Peyer's patch (tissue), 4 donors: ENCODE measurements around the gene TAF1B. TPM values are rescaled to one million over a fixed set of nuclear protein-coding genes. Genes with fewer than 3 reads are reported as not detected.
"Not testable (repeated sequence)": the region's sequence is repeated elsewhere in the genome, so short reads cannot be mapped to it uniquely, and the experiment has no call there.

Experiments used
- DNase-seq, 3 donors: peaks; one replicate each; pipeline ENCODE4 v3.0.0-alpha.2; 2017 to 2019
- H3K27ac ChIP-seq, 4 donors: fragments of 200-600 bp; sonication (generic); one replicate each; pipeline ENCODE4 v1.5.1; 2016 to 2019
- H3K27me3 ChIP-seq, 2 donors: fragments of 200-600 bp; sonication (generic); one replicate each; pipeline ENCODE4 v1.5.1; 2019
- H3K36me3 ChIP-seq, 3 donors: fragments of 200-600 bp; sonication (generic); one replicate each; pipeline ENCODE4 v1.5.1; 2016 to 2019
- H3K4me1 ChIP-seq, 4 donors: fragments of 200-600 bp; sonication (generic); one replicate each; pipeline ENCODE4 v1.5.1; 2016 to 2019
- H3K4me3 ChIP-seq, 4 donors: fragments of 200-600 bp; sonication (generic); 1 replicate in 3 of 4; 2 replicates in 1 of 4; pipeline ENCODE4 v1.5.1; 2016 to 2019; ENCODE audit warnings: mild to moderate bottlenecking in 1 of 4
- H3K9me3 ChIP-seq, 4 donors: fragments of 200-600 bp; sonication (generic); one replicate each; pipeline ENCODE4 v1.5.1; 2016 to 2019; ENCODE audit warnings: mild to moderate bottlenecking in 1 of 4
- POLR2A ChIP-seq, 2 donors: fragments of 450-650 bp; IDR thresholded peaks; one replicate each; pipeline ENCODE4 v1.5.1; 2017; ENCODE audit warnings: antibody characterized with exemption in 2 of 2, mild to moderate bottlenecking in 2 of 2, moderate library complexity in 2 of 2
- total RNA-seq, 4 donors: library from RNA; depleted of rRNA; stranded (reverse); fragments of >200 nt; gene quantifications; one replicate each; pipeline ENCODE4 v1.1.0, GENCODE V29; 2016
- TF ChIP-seq, protein P1 (sequence below), 6 experiments: fragments of 450-650 bp in 4 of 6; fragments of 200-600 bp in 2 of 6; sonication (generic) in 1 of 6; IDR thresholded peaks; one replicate each; pipeline ENCODE4 v1.5.1; 2017 to 2019; ENCODE audit warnings: antibody characterized with exemption in 6 of 6, mild to moderate bottlenecking in 3 of 6, moderate library complexity in 1 of 6

Gene TAF1B
- total RNA-seq, 4 donors from 2014 or later: 8.6 to 33.0 (median 12.5) TPM

DNA sequence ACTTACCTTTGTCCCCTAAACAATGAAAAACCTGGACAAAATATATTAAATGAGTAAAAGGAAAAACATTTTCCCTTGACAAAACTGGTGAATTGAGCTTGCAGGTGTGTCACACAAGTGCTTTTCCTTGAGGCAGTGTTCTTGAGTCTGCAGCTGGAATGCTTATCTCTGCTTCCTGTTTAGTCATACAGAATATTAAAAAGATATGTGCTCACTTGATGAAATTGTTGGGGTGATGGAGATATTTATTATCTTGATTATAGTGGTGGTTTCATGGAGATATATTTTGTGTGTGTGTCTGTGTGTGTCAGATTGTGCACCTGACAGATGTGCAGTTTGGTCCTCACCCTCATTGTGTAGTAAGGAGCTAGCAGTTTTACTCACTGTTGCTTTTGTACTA is 3.3 kb downstream of the TAF1B start:
- no peaks in the 10 kb centered on the region for H3K27me3 ChIP-seq
- TF ChIP-seq, protein P1, sequence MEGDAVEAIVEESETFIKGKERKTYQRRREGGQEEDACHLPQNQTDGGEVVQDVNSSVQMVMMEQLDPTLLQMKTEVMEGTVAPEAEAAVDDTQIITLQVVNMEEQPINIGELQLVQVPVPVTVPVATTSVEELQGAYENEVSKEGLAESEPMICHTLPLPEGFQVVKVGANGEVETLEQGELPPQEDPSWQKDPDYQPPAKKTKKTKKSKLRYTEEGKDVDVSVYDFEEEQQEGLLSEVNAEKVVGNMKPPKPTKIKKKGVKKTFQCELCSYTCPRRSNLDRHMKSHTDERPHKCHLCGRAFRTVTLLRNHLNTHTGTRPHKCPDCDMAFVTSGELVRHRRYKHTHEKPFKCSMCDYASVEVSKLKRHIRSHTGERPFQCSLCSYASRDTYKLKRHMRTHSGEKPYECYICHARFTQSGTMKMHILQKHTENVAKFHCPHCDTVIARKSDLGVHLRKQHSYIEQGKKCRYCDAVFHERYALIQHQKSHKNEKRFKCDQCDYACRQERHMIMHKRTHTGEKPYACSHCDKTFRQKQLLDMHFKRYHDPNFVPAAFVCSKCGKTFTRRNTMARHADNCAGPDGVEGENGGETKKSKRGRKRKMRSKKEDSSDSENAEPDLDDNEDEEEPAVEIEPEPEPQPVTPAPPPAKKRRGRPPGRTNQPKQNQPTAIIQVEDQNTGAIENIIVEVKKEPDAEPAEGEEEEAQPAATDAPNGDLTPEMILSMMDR (IDR thresholded peaks at IDR 0.05): no peak
- TF ChIP-seq POLR2A (IDR thresholded peaks at IDR 0.05): no peak
- H3K4me3 ChIP-seq: no peak overlapping the region
- no peaks in the 10 kb centered on the region for H3K9me3 ChIP-seq
- H3K4me1 ChIP-seq: peaks cover 0 to 13% (median 8%) of the 10 kb centered on the region in 4 donors
- DNase-seq: no peak
- peaks cover 0 to 22% (median 0%) of the 10 kb centered on the region in 3 donors for H3K36me3 ChIP-seq
- no peak overlapping the region for H3K27ac ChIP-seq

DNA sequence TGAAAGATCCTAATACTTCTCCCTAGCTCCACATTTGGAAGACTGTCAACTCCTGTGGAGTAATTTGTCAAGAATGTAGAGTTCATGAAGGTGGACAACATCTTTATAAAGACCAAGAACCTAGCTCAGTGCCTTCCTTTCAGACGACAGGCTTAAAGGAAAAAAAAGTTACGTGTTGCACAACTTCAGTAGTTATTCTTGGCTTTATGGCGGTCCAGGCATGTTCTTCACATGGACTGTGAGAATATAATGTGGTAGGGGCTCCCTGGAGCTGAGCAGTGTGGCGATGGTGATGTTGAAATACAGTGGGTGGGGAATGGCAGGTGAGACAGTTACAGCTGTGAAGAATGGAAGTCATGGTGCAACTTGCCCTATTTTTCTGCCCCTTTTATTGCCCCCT is 3.9 kb downstream of the TAF1B start:
- no peak overlapping the region for H3K27ac ChIP-seq
- no peaks in the 10 kb centered on the region for H3K27me3 ChIP-seq
- H3K9me3 ChIP-seq: no peaks in the 10 kb centered on the region
- H3K36me3 ChIP-seq: peaks cover 0 to 28% (median 0%) of the 10 kb centered on the region in 3 donors
- TF ChIP-seq, protein P1 (IDR thresholded peaks at IDR 0.05): no peak
- TF ChIP-seq POLR2A (IDR thresholded peaks at IDR 0.05): no peak
- H3K4me1 ChIP-seq: peaks cover 0 to 13% (median 8%) of the 10 kb centered on the region in 4 donors
- H3K4me3 ChIP-seq: no peak overlapping the region
- DNase-seq: no peak

DNA sequence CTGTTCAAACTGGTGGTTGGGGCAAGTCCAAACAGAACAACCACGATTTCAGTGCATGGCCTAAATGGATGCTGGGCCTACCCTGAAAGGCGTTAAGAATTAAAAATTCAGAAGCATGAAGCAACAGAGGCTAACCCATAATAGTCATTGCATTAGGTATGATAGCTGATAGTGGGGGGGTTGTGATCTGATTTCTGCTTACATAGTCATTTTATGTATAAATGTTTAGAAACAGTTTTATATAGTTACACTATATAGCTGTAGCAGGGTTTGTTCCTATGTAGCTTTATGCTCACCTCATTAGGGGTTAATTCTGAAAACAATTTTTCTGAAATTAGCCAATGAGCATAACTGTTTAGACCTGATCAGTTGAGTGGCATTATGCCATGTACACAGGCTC is 9.6 kb downstream of the TAF1B start:
- H3K4me1 ChIP-seq: no peaks in the 10 kb centered on the region
- H3K27me3 ChIP-seq: no peaks in the 10 kb centered on the region
- H3K4me3 ChIP-seq: no peak overlapping the region
- no peaks in the 10 kb centered on the region for H3K9me3 ChIP-seq
- no peak for DNase-seq
- H3K27ac ChIP-seq: no peak overlapping the region
- no peak for TF ChIP-seq POLR2A (IDR thresholded peaks at IDR 0.05)
- TF ChIP-seq, protein P1 (IDR thresholded peaks at IDR 0.05): no peak
- peaks cover 0 to 65% (median 0%) of the 10 kb centered on the region in 3 donors for H3K36me3 ChIP-seq

DNA sequence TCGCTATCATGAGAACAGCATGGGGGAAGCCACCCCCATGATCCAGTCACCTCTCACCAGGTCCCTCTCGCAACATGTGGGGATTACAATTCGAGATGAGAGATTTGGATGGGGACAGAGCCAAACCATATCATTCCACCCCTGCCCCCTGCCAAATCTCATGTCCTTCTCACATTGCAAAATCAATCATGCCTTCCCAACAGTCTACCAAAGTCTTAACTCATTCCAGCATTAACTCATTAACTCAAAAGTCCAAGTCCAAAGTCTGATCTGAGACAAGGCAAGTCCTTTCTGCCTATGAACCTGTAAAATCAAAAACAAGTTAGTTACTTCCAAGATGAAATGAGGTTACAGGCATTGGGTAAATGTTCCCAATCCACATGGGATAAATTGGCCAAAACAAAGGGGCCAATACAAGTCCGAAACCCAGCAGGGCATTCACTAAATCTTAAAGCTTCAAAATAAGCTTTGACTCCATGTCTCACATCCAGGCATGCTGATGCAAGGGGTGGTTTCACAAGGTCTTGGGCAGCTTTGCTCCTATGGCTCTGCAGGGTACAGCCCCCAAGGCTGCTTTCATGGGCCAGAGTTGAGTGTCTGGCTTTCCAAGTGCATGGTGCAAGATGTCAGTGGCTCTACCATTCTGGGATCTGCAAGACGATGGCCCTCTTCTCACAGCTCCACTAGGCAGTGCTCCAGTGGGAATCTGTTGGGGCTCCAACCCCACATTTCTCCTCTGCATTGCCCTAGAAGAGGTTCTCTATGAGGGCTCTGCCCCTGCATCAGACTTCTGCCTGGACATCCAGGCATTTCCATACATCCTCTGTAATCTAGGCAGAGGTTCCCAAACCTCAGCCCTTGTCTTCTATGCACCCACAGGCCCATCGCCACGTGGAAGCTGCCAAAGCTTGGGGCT is 14.8 kb downstream of the TAF1B start:
- Histone ChIP-seq H3K4me3 (no peak overlapping the region), H3K27ac (no peak overlapping the region), H3K9me3 (peaks cover 0 to 6% (median 0%) of the 10 kb centered on the region in 4 donors), H3K4me1 (no peaks in the 10 kb centered on the region), H3K27me3 (no peaks in the 10 kb centered on the region), H3K36me3 (peaks cover 0 to 45% (median 0%) of the 10 kb centered on the region in 3 donors)
- DNase-seq: no peak
- no peak for TF ChIP-seq POLR2A (IDR thresholded peaks at IDR 0.05)
- TF ChIP-seq, protein P1 (IDR thresholded peaks at IDR 0.05): no peak

DNA sequence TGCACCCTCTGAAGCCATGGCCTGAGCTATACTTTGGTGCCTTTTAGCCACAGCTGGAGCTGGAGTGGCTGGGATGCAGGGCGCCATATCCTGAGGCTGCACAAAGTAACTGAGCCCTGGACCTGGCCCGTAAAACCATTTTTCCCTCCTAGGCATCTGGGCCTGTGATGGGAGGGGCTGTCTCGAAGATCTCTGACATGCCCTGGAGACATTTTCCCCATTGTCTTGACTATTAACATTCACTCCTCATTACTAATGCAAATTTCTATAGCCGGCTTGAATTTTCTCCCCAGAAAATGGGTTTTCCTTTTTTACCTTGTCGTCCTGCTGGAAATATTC is 15.4 kb downstream of the TAF1B start:
- H3K27me3 ChIP-seq: no peaks in the 10 kb centered on the region
- H3K9me3 ChIP-seq: peaks cover 0 to 6% (median 0%) of the 10 kb centered on the region in 4 donors
- no peak for TF ChIP-seq POLR2A (IDR thresholded peaks at IDR 0.05)
- TF ChIP-seq, protein P1 (IDR thresholded peaks at IDR 0.05): no peak
- peaks cover 0 to 39% (median 0%) of the 10 kb centered on the region in 3 donors for H3K36me3 ChIP-seq
- no peak for DNase-seq
- no peak overlapping the region for H3K4me3 ChIP-seq
- H3K4me1 ChIP-seq: no peaks in the 10 kb centered on the region
- no peak overlapping the region for H3K27ac ChIP-seq

DNA sequence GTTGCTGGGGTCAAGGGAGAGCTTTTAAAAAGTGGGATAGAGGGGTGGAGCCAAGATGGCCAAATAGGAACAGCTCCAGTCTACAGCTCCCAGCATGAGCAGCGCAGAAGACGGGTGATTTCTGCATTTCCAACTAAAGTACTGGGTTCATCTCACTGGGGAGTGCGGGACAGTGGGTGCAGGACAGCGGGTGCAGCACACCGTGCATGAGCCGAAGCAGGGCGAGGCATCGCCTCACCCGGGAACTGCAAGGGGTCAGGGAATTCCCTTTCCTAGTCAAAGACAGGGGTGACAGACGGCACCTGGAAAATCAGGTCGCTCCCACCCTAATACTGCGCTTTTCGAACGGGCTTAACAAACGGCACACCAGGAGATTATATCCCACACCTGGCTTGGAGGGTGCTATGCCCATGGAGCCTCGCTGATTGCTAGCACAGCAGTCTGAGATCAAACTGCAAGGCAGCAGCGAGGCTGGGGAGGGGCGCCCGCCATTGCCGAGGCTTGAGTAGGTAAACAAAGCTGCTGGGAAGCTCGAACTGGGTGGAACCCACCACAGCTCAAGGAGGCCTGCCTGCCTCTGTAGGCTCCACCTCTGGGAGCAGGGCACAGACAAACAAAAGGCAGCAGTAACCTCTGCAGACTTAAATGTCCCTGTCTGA is 17.8 kb downstream of the TAF1B start:
- H3K36me3 ChIP-seq: peaks cover 0 to 17% (median 0%) of the 10 kb centered on the region in 3 donors
- H3K27me3 ChIP-seq, H3K4me1 ChIP-seq, H3K4me3 ChIP-seq, H3K9me3 ChIP-seq, H3K27ac ChIP-seq, DNase-seq: not testable (repeated sequence)
